ENCODE measurements around the gene KYAT1. TPM values are rescaled to one million over a fixed set of nuclear protein-coding genes. Genes with fewer than 3 reads are reported as not detected.
"Not testable (repeated sequence)": the region's sequence is repeated elsewhere in the genome, so short reads cannot be mapped to it uniquely, and the experiment has no call there.

KYAT1 gene
- total RNA-seq, 1 donor from 2014 or later: 10.1 TPM

DNA sequence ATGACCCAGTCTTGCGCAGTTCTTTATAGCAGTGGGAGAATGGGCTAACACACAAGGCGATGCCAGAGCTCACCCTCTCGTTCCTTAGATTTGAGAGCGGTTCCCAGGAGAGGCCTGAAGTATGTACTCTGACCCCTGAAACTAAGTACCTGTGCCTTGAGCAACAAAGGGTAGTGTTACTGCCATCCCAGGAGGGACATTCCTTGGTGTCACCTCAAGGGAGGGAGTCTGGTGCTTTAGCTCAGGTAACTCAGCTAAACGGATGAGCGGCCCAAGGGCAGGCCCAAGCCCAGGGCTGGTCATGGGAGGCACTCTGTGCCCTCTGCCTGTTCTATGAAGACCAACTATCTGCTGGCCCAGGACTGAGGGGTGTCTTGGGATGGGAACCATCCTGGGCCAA lies 20.2 kb downstream of the KYAT1 start:
- Mint-ChIP-seq H3K27me3 (ENCODE audit: low read depth, unreplicated experiment) (no peaks in the 10 kb centered on the region), H3K4me1 (ENCODE audit: low read depth, unreplicated experiment) (peaks cover 3% of the 10 kb centered on the region), H3K4me3 (ENCODE audit: unreplicated experiment) (no peak overlapping the region), H3K36me3 (ENCODE audit: low read depth, unreplicated experiment) (peaks cover 2% of the 10 kb centered on the region), H3K9me3 (ENCODE audit: unreplicated experiment) (no peaks in the 10 kb centered on the region), H3K27ac (ENCODE audit: unreplicated experiment) (no peak overlapping the region)
- H3K27ac ChIP-seq (ENCODE audit: low read depth, low read length): no peak overlapping the region
- no peak overlapping the region for H3K9ac ChIP-seq (ENCODE audit: low read length)
- H3K4me3 ChIP-seq (ENCODE audit: insufficient read depth, low read depth, low read length): no peak overlapping the region
- H3K27me3 ChIP-seq (ENCODE audit: insufficient read depth, low read length): no peaks in the 10 kb centered on the region
- no peaks in the 10 kb centered on the region for H3K79me2 ChIP-seq (ENCODE audit: insufficient read depth, low read length)
- TF ChIP-seq EZH2 (IDR thresholded peaks at IDR 0.05; ENCODE audit: insufficient read depth, low read length): no peak
- TF ChIP-seq, protein P1, sequence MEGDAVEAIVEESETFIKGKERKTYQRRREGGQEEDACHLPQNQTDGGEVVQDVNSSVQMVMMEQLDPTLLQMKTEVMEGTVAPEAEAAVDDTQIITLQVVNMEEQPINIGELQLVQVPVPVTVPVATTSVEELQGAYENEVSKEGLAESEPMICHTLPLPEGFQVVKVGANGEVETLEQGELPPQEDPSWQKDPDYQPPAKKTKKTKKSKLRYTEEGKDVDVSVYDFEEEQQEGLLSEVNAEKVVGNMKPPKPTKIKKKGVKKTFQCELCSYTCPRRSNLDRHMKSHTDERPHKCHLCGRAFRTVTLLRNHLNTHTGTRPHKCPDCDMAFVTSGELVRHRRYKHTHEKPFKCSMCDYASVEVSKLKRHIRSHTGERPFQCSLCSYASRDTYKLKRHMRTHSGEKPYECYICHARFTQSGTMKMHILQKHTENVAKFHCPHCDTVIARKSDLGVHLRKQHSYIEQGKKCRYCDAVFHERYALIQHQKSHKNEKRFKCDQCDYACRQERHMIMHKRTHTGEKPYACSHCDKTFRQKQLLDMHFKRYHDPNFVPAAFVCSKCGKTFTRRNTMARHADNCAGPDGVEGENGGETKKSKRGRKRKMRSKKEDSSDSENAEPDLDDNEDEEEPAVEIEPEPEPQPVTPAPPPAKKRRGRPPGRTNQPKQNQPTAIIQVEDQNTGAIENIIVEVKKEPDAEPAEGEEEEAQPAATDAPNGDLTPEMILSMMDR (IDR thresholded peaks at IDR 0.05; ENCODE audit: insufficient read depth, low read depth, low read length): no peak
- DNase-seq (ENCODE audit: low read depth): no peak
- no peaks in the 10 kb centered on the region for H4K20me1 ChIP-seq (ENCODE audit: insufficient read depth, low read length)
- no peaks in the 10 kb centered on the region for H3K4me1 ChIP-seq (ENCODE audit: insufficient read depth, low read length)
- no peak overlapping the region for H2AFZ ChIP-seq (ENCODE audit: low read depth, low read length)
- H3K9me3 ChIP-seq (ENCODE audit: insufficient read depth, low read depth, low read length): no peaks in the 10 kb centered on the region
- no peak overlapping the region for H3K4me2 ChIP-seq (ENCODE audit: low read length)
- FAIRE-seq: no peak
- no peaks in the 10 kb centered on the region for H3K36me3 ChIP-seq (ENCODE audit: insufficient read depth, low read length)

GRCh38 chr9:128860937-128861336 lies 20.8 kb downstream of the KYAT1 start:
- no peak for FAIRE-seq
- H3K4me3 ChIP-seq (ENCODE audit: insufficient read depth, low read depth, low read length): no peak overlapping the region
- no peaks in the 10 kb centered on the region for H3K9me3 ChIP-seq (ENCODE audit: insufficient read depth, low read depth, low read length)
- Mint-ChIP-seq H3K27me3 (ENCODE audit: low read depth, unreplicated experiment) (no peaks in the 10 kb centered on the region), H3K36me3 (ENCODE audit: low read depth, unreplicated experiment) (peaks cover 2% of the 10 kb centered on the region), H3K4me3 (ENCODE audit: unreplicated experiment) (no peak overlapping the region), H3K4me1 (ENCODE audit: low read depth, unreplicated experiment) (peaks cover 3% of the 10 kb centered on the region), H3K27ac (ENCODE audit: unreplicated experiment) (no peak overlapping the region), H3K9me3 (ENCODE audit: unreplicated experiment) (no peaks in the 10 kb centered on the region)
- TF ChIP-seq, protein P1 (IDR thresholded peaks at IDR 0.05; ENCODE audit: insufficient read depth, low read depth, low read length): no peak
- TF ChIP-seq EZH2 (IDR thresholded peaks at IDR 0.05; ENCODE audit: insufficient read depth, low read length): no peak
- H3K4me2 ChIP-seq (ENCODE audit: low read length): no peak overlapping the region
- no peaks in the 10 kb centered on the region for H3K4me1 ChIP-seq (ENCODE audit: insufficient read depth, low read length)
- H3K27ac ChIP-seq (ENCODE audit: low read depth, low read length): no peak overlapping the region
- no peak overlapping the region for H3K9ac ChIP-seq (ENCODE audit: low read length)
- no peaks in the 10 kb centered on the region for H3K36me3 ChIP-seq (ENCODE audit: insufficient read depth, low read length)
- no peak for DNase-seq (ENCODE audit: low read depth)
- no peak overlapping the region for H2AFZ ChIP-seq (ENCODE audit: low read depth, low read length)
- H4K20me1 ChIP-seq (ENCODE audit: insufficient read depth, low read length): no peaks in the 10 kb centered on the region
- H3K79me2 ChIP-seq (ENCODE audit: insufficient read depth, low read length): no peaks in the 10 kb centered on the region
- H3K27me3 ChIP-seq (ENCODE audit: insufficient read depth, low read length): no peaks in the 10 kb centered on the region

DNA sequence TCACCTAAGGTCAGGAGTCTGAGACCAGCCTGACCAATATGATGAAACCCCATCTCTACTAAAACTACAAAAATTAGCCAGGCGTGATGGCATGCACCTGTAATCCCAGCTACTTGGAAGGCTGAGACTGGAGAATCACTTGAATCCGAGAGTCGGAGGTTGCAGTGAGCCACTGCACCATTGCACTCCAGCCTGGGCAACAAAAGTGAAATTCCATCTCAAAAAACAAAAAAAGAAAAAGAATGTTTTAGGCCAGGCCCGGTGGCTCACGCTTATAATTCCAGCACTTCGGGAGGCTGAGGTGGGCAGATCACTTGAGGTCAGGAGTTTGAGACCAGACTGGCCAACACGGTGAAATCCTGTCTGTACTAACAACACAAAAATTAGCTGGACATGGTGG lies 23.3 kb downstream of the KYAT1 start:
- not testable (repeated sequence) for H3K27ac ChIP-seq (ENCODE audit: low read depth, low read length); H3K27ac Mint-ChIP-seq (ENCODE audit: unreplicated experiment); H3K4me1 ChIP-seq (ENCODE audit: insufficient read depth, low read length); H2AFZ ChIP-seq (ENCODE audit: low read depth, low read length); H3K36me3 Mint-ChIP-seq (ENCODE audit: low read depth, unreplicated experiment); H3K27me3 ChIP-seq (ENCODE audit: insufficient read depth, low read length); H3K4me3 ChIP-seq (ENCODE audit: insufficient read depth, low read depth, low read length); H3K27me3 Mint-ChIP-seq (ENCODE audit: low read depth, unreplicated experiment); H3K4me2 ChIP-seq (ENCODE audit: low read length); H3K9me3 ChIP-seq (ENCODE audit: insufficient read depth, low read depth, low read length); H4K20me1 ChIP-seq (ENCODE audit: insufficient read depth, low read length); H3K4me3 Mint-ChIP-seq (ENCODE audit: unreplicated experiment); H3K9me3 Mint-ChIP-seq (ENCODE audit: unreplicated experiment); H3K4me1 Mint-ChIP-seq (ENCODE audit: low read depth, unreplicated experiment); DNase-seq (ENCODE audit: low read depth); H3K9ac ChIP-seq (ENCODE audit: low read length); H3K79me2 ChIP-seq (ENCODE audit: insufficient read depth, low read length); FAIRE-seq; H3K36me3 ChIP-seq (ENCODE audit: insufficient read depth, low read length)

- H3K27ac Mint-ChIP-seq (ENCODE audit: unreplicated experiment); H3K4me1 ChIP-seq (ENCODE audit: insufficient read depth, low read length); H3K4me3 Mint-ChIP-seq (ENCODE audit: unreplicated experiment); H3K4me1 Mint-ChIP-seq (ENCODE audit: low read depth, unreplicated experiment); H3K27me3 Mint-ChIP-seq (ENCODE audit: low read depth, unreplicated experiment); DNase-seq (ENCODE audit: low read depth); FAIRE-seq; H3K4me2 ChIP-seq (ENCODE audit: low read length); H3K36me3 ChIP-seq (ENCODE audit: insufficient read depth, low read length); H3K79me2 ChIP-seq (ENCODE audit: insufficient read depth, low read length); H3K4me3 ChIP-seq (ENCODE audit: insufficient read depth, low read depth, low read length); H3K27me3 ChIP-seq (ENCODE audit: insufficient read depth, low read length); H3K9ac ChIP-seq (ENCODE audit: low read length); H3K27ac ChIP-seq (ENCODE audit: low read depth, low read length); H3K9me3 ChIP-seq (ENCODE audit: insufficient read depth, low read depth, low read length); H4K20me1 ChIP-seq (ENCODE audit: insufficient read depth, low read length); H2AFZ ChIP-seq (ENCODE audit: low read depth, low read length): not testable (repeated sequence)
- peaks cover 17% of the 10 kb centered on the region for H3K9me3 Mint-ChIP-seq (ENCODE audit: unreplicated experiment)
- H3K36me3 Mint-ChIP-seq (ENCODE audit: low read depth, unreplicated experiment): peaks cover 14% of the 10 kb centered on the region
Observed at GRCh38 chr9:128854454-128854853, 27.3 kb downstream of the KYAT1 start.

- not testable (repeated sequence) for H3K4me3 ChIP-seq (ENCODE audit: insufficient read depth, low read depth, low read length); H3K79me2 ChIP-seq (ENCODE audit: insufficient read depth, low read length); H3K27me3 Mint-ChIP-seq (ENCODE audit: low read depth, unreplicated experiment); H3K4me1 Mint-ChIP-seq (ENCODE audit: low read depth, unreplicated experiment); H3K27ac Mint-ChIP-seq (ENCODE audit: unreplicated experiment); H3K4me2 ChIP-seq (ENCODE audit: low read length); H3K4me3 Mint-ChIP-seq (ENCODE audit: unreplicated experiment); H3K9me3 ChIP-seq (ENCODE audit: insufficient read depth, low read depth, low read length); H3K4me1 ChIP-seq (ENCODE audit: insufficient read depth, low read length); H3K27ac ChIP-seq (ENCODE audit: low read depth, low read length); DNase-seq (ENCODE audit: low read depth); H2AFZ ChIP-seq (ENCODE audit: low read depth, low read length); FAIRE-seq; H3K27me3 ChIP-seq (ENCODE audit: insufficient read depth, low read length); H3K9ac ChIP-seq (ENCODE audit: low read length); H4K20me1 ChIP-seq (ENCODE audit: insufficient read depth, low read length); H3K36me3 ChIP-seq (ENCODE audit: insufficient read depth, low read length)
- Mint-ChIP-seq H3K9me3 (ENCODE audit: unreplicated experiment) (peaks cover 21% of the 10 kb centered on the region), H3K36me3 (ENCODE audit: low read depth, unreplicated experiment) (peaks cover 18% of the 10 kb centered on the region)
Observed at GRCh38 chr9:128852646-128853045, 29.1 kb downstream of the KYAT1 start.
